NOMO-1 treated with dmso at 0.1 percent for 144 hours (cell line): ENCODE data around the gene GSAP.

Source experiments
- DNase-seq: peaks from one replicate; lab custom pipeline; 2025; ENCODE audit not compliant: unreplicated experiment; lab: John Stamatoyannopoulos, UW

Gene GSAP

GRCh38 chr7:77409739-77410547 is 6.2 kb downstream of the GSAP start:
- peak; percentile 98 for DNase-seq

DNA sequence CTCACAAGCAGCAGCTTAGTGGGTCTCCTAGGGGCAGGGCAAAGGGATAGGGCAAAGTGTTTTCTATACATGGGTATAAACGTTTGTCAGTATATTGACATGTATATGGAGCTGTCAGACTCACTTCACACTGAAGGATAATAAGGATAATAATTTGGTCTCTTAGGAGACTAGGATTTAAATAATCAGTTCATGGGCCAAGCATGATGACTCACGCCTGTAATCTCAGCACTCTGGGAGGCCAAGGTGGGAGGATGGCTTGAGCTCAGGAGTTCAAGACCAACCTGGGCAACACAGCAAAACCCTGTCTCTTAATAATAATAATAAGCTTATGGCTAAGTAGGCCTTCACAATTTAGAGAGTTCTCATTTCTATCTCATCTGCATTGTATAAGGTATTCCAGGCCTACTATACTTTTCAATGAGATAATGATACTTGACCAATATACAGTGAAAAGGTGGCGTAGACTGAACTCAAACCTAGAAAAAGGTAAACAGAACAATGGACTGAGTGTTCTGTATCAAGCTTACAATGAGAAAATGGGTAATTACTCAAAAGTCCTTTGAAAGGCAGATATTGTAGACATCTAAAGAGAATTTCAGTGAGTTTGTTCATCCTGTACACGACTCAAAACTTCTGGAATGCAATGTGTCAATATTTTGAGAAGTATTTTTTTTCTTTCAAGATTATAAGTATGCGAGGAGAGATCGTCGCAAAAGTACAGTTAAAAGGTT is 7.0 kb downstream of the GSAP start:
- DNase-seq: no peak

GRCh38 chr7:77407906-77408305 is 8.2 kb downstream of the GSAP start:
- no peak for DNase-seq

DNA sequence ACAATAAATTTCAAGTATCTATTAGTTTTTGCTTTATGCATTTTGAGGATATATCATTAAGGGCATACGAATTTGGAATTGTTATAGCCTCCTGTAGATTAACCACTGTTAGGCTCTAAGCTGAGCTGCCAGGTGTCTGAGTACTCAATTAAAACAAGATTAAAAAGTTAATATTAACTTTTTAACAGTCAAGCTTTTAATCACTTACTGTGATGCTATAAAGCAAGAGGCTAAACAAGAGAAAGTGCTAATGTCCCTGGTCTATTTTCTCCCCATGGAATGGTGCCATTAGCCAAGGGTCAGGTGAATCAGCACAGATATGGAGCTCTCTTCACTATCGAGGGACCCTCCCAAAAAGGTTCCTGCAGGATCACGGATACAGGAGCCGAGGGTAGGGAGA is 9.7 kb downstream of the GSAP start:
- no peak for DNase-seq

GRCh38 chr7:77404641-77405040 is 11.5 kb downstream of the GSAP start:
- no peak for DNase-seq

DNA sequence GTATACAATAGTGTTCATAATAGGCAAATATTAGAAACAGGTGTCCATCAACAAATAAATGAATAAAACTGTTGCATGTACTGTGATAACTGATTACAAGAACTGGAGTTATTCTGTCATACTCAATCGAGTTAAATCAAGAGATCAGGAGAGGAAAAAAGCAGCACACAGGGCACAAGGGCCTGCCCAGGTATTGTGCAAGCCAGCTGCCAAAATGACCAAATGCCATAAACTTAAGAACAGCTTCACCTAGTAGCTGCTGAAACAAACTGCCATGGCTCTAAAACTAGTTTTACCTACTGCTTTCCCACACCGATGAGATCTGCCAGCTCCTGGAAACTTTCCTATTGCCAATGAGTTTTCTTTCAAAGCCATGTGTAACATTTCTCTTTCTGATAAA is 12.2 kb downstream of the GSAP start:
- DNase-seq: peak; percentile 42

DNA sequence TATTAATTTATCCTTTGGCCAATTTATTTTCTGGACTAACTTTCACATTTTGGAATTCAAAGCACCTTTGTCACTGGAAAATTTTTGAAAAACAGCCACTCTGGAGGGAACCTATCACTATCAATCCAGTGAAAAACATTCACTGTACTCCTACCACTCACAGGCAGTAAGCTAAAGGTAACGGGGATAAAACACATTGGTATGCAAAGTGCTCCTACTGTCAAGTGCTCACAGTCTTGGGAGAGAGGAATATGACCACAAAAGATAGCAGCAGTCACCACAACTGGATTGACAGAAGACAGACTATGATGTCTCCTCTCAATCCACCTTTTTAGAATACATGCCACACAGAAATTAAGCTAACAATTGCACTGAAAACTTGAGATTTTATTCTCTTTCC is 13.3 kb downstream of the GSAP start:
- no peak for DNase-seq

DNA sequence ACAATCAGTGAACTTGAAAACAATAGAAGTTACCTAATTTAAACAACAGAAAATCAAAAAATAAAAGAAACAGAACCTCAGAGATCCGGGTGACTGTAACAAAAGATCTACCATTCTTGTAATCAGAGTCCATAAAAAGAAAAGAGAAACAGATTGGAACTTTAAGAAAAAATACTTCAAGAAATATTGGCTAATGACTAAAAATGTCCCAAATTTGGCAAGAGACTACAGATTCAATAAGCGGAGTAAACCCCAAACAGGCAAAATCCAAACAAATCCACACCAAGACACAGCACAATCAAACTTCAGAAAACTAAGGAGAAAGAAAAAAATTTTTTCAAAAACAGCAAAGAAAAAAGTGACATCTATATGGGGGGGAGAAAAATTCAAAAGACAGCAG is 15.1 kb downstream of the GSAP start:
- no peak for DNase-seq

GRCh38 chr7:77399816-77400215 is 16.3 kb downstream of the GSAP start:
- DNase-seq: no peak

DNA sequence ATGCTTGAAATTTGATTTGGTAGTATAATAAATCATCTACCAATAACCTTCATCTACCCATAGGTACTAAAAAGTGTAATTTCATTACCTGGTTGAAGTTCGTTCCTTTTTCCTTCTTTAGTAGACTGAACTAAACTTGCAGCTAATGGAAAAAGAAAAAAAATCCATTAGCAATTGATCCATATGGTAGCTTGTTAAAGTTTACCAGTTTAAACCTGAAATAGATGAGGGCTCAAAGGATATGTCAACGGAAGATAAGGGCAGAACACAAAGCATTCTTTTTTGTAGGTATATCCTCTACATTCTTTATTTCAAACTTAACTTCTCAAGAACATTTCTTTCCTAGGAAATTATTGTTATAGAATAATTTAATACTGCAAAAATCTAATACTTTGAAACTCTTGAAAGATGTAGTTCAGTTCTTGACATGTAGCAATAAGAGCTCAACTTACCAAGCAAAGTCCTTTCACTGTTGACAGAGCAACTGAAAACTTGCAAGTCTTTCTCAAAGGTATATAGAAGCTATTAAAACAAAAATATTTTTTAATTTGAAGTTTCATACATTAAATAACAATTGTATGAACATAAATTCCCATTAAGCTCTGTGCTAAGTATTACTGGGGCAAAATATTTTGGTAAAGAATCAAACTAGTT is 19.1 kb downstream of the GSAP start:
- DNase-seq: no peak

- DNase-seq: no peak
Observed at GRCh38 chr7:77395626-77396025, 20.5 kb downstream of the GSAP start.

GRCh38 chr7:77393954-77394353 is 22.2 kb downstream of the GSAP start:
- DNase-seq: no peak

- DNase-seq: no peak
Observed at GRCh38 chr7:77393261-77393660, 22.9 kb downstream of the GSAP start.

DNA sequence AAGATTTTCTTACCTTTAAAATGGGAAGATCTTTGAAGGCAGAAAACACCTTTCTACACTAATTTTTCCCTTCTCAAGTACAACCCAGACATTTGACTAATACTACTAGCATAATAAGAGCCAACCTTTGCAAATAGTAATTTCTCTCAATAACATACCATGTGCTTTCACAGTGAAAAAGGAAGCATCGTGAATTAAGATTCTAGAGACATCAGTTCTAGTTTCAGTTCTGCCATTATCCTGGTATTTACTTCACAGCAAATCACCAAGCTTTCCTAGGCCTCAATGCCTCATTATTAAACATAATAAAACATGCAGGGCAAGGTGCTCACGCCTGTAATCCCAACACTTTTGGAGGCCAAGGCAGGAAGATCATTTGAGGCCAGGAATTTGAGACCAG is 24.9 kb downstream of the GSAP start:
- peak; percentile 23 for DNase-seq

DNA sequence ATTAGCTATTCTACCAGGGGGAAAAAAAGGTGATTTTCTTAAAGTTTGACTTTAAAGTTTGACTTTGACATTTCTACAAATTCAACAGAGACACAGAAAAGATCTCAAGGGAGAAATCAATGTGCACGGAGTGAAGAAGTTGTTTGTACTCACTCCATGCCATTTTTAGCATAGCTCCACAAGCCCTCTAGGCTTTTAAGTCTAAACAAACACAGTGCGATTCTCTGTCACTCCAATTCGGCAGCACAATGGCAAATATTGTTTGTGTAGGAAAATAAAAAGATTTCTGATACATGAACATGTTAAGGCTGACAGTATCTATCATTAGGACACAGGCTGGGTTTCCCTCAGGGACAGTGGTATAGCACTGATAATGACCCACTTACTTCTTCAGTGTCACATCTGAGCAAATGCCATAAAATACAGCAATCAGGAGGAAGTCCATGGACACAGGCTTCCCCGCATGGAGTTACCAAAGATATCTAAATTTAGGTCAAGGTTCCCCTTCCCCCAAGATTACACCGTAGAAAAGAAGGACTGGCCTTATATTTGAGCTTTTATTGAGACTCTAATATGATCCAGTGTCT is 28.0 kb downstream of the GSAP start:
- DNase-seq: no peak

DNA sequence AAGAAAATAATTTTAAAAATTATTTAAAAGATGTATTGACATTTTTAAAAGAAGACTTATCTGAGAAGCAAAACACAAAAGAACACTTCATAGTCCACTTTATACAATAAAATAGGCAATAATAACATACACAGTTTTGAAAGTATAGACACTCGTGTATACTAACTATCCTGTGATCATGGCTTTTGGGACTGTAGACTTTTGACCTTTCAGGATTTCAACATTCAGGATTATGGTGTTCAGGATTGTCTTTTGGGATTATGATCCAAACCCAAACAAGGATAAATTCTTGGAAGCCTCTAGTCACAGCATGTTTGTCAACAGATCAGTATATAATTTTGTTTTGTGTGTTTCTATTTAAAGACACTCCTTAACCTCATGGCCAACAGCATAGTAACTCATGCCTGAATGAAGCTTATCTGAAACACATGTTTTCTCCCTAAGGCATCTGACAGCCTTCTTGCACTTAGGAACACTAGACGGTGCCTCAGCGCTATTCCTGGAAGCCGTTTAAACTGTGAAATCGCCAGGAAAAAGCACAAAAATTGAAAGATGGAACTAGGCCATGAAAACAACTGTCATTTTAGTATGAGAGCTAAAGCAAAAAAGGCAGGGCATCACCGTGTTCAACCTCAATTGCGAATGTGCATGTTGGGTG is 29.9 kb downstream of the GSAP start:
- no peak for DNase-seq

- no peak for DNase-seq
Observed at GRCh38 chr7:77383333-77383740, 32.8 kb downstream of the GSAP start.

DNA sequence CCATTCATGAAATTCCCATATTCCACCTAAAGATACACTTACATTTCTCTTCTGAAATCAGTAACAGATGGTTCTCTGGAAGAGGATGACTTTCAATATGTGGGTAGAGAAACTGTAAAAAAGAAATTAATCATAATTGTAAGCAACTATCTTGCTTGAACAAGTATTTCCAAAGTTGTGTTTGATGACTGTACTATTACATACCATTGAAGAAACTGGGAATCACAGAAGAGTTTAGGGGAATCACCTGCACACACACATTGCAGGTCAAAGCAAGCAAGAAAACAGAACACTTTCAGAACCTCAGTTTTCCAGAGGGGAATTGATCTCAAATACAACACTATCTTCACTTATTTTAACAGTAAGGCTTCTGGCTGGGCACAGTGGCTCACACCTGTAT is 33.6 kb downstream of the GSAP start:
- no peak for DNase-seq

GRCh38 chr7:77378584-77378983 is 37.6 kb downstream of the GSAP start:
- no peak for DNase-seq

GRCh38 chr7:77370606-77371005 is 45.5 kb downstream of the GSAP start:
- no peak for DNase-seq

DNA sequence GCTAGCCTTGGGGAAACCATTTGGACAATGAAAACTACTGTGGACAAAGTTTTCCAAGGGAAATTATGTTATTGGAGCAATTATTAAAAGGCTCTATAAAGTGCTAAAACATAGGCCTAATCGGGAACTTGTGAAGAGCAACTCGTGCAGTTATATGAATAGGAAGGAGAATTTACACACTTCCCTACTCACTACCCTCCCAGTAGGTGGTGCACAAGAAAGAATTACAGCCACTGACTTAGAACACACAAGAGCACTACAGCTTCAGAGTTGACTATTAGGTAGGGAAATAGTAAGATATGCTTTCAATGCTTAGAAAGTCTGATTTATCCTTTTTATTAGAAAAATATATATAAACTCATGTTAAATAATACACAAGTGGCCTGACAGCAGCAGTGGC is 47.2 kb downstream of the GSAP start:
- no peak for DNase-seq
